Activated naive CD4-positive, alpha-beta T cell treated with anti-CD3 and anti-CD28 coated beads for 36 hours (primary cell): ENCODE measurements around the gene PSMG4. TPM values are rescaled to one million over a fixed set of nuclear protein-coding genes. Genes with fewer than 3 reads are reported as not detected.
"Not testable (repeated sequence)": the region's sequence is repeated elsewhere in the genome, so short reads cannot be mapped to it uniquely, and the experiment has no call there.

ENCODE experiments used
- CTCF ChIA-PET: fragments of 350-600 bp; sonication (Branson Sonifier 250); formaldehyde crosslinking; loops from one replicate; lab custom pipeline; 2021; ENCODE audit warnings: antibody characterized with exemption; lab: Charles Lee
- DNase-seq: peaks from one replicate; pipeline ENCODE4 v3.0.0-alpha.2; 2020
- H3K27ac Mint-ChIP-seq: one replicate; pipeline ENCODE4 v1.8.0; 2021; ENCODE audit warnings: mild to moderate bottlenecking, mixed read lengths
- H3K27me3 Mint-ChIP-seq: one replicate; pipeline ENCODE4 v1.8.0; 2021; ENCODE audit warnings: low read depth, mixed read lengths
- H3K36me3 Mint-ChIP-seq: one replicate; pipeline ENCODE4 v1.8.0; 2021; ENCODE audit warnings: low read depth, mixed read lengths
- H3K4me1 Mint-ChIP-seq: one replicate; pipeline ENCODE4 v1.8.0; 2021; ENCODE audit warnings: low read depth, mixed read lengths
- H3K4me3 Mint-ChIP-seq: one replicate; pipeline ENCODE4 v1.8.0; 2021; ENCODE audit warnings: mild to moderate bottlenecking, moderate library complexity, mixed read lengths
- H3K9me3 Mint-ChIP-seq: one replicate; pipeline ENCODE4 v1.8.0; 2021; ENCODE audit warnings: mixed read lengths
- intact Hi-C: fragments of 100-400 bp; cut with micrococcal nuclease; formaldehyde crosslinking; loops from one replicate; pipeline ENCODE4 v1.15.1; 2023
- total RNA-seq, 2 experiments: library from RNA; stranded (reverse); gene quantifications; one replicate each; pipeline ENCODE4 v1.2.3, GENCODE V29; 2021

Gene PSMG4
- total RNA-seq, 2 experiments from 2014 or later, result 23.9 to 26.2 TPM

GRCh38 chr6:3244832-3245161 lies 13.9 kb upstream of the PSMG4 start:
- H3K27me3 Mint-ChIP-seq, result peaks cover 24% of the 10 kb centered on the region
- H3K27ac Mint-ChIP-seq, H3K4me3 Mint-ChIP-seq, DNase-seq, H3K36me3 Mint-ChIP-seq, H3K4me1 Mint-ChIP-seq, H3K9me3 Mint-ChIP-seq, intact Hi-C loops: not testable (repeated sequence)
- CTCF ChIA-PET, result interaction anchor here (0.7 to 0.8 kb wide), 2 partner anchors 15 to 187 kb away, joined by 3 read pairs; no protein-coding TSS in a partner anchor

GRCh38 chr6:3245216-3245615 lies 13.5 kb upstream of the PSMG4 start:
- no peak overlapping the region for H3K4me3 Mint-ChIP-seq
- no peak for DNase-seq
- no peaks in the 10 kb centered on the region for H3K36me3 Mint-ChIP-seq
- CTCF ChIA-PET, result interaction anchor here (0.7 to 0.8 kb wide), 2 partner anchors 16 to 186 kb away, joined by 3 read pairs; no protein-coding TSS in a partner anchor
- H3K27ac Mint-ChIP-seq, result no peak overlapping the region
- peaks cover 22% of the 10 kb centered on the region for H3K27me3 Mint-ChIP-seq
- intact Hi-C loops, result no loop called here
- no peaks in the 10 kb centered on the region for H3K4me1 Mint-ChIP-seq
- H3K9me3 Mint-ChIP-seq, result no peaks in the 10 kb centered on the region

- Mint-ChIP-seq H3K27me3 (peaks cover 24% of the 10 kb centered on the region), H3K9me3 (no peaks in the 10 kb centered on the region), H3K36me3 (no peaks in the 10 kb centered on the region), H3K27ac (no peak overlapping the region), H3K4me1 (peaks cover 5% of the 10 kb centered on the region), H3K4me3 (no peak overlapping the region)
- intact Hi-C loops, result no loop called here
- CTCF ChIA-PET, result interaction anchor here (0.6 to 1.7 kb wide), 8 partner anchors 9 to 257 kb away, joined by 3 to 6 read pairs (median 4); no protein-coding TSS in a partner anchor
- DNase-seq, result no peak
Observed at GRCh38 chr6:3247255-3248146, 11.2 kb upstream of the PSMG4 start.

GRCh38 chr6:3249821-3250220 lies 8.9 kb upstream of the PSMG4 start:
- Mint-ChIP-seq H3K4me3 (no peak overlapping the region), H3K27me3 (peaks cover 19% of the 10 kb centered on the region), H3K27ac (no peak overlapping the region), H3K4me1 (peaks cover 5% of the 10 kb centered on the region), H3K36me3 (no peaks in the 10 kb centered on the region), H3K9me3 (peaks cover 2% of the 10 kb centered on the region)
- DNase-seq, result no peak
- CTCF ChIA-PET, result interaction anchor here (1.4 to 4.2 kb wide), 5 partner anchors 12 to 142 kb away, joined by 6 to 40 read pairs (median 10); no protein-coding TSS in a partner anchor
- intact Hi-C loops, result no loop called here

- DNase-seq, result no peak
- Mint-ChIP-seq H3K36me3 (no peaks in the 10 kb centered on the region), H3K4me3 (no peak overlapping the region), H3K27me3 (peaks cover 18% of the 10 kb centered on the region), H3K27ac (no peak overlapping the region), H3K4me1 (peaks cover 5% of the 10 kb centered on the region), H3K9me3 (peaks cover 2% of the 10 kb centered on the region)
- intact Hi-C loops, result no loop called here
- CTCF ChIA-PET, result interaction anchor here (1.1 to 4.2 kb wide), 10 partner anchors 11 to 149 kb away, joined by 3 to 40 read pairs (median 6); no protein-coding TSS in a partner anchor
Observed at GRCh38 chr6:3250231-3250675, 8.5 kb upstream of the PSMG4 start.

GRCh38 chr6:3251462-3252314 lies 7.1 kb upstream of the PSMG4 start:
- no peak overlapping the region for H3K27ac Mint-ChIP-seq
- CTCF ChIA-PET, result interaction anchor here (0.6 to 4.2 kb wide), 32 partner anchors 10 to 585 kb away, joined by 3 to 40 read pairs (median 6); no protein-coding TSS in a partner anchor

GRCh38 chr6:3252369-3252768 lies 6.4 kb upstream of the PSMG4 start:
- intact Hi-C loops, result no loop called here
- no peak overlapping the region for H3K27ac Mint-ChIP-seq
- peaks cover 5% of the 10 kb centered on the region for H3K4me1 Mint-ChIP-seq
- H3K9me3 Mint-ChIP-seq, result peaks cover 2% of the 10 kb centered on the region
- peaks cover 15% of the 10 kb centered on the region for H3K27me3 Mint-ChIP-seq
- no peak overlapping the region for H3K4me3 Mint-ChIP-seq
- no peak for DNase-seq
- CTCF ChIA-PET, result interaction anchor here (0.6 to 4.2 kb wide), 19 partner anchors 9 to 586 kb away, joined by 3 to 40 read pairs (median 6); no protein-coding TSS in a partner anchor
- no peaks in the 10 kb centered on the region for H3K36me3 Mint-ChIP-seq

More at GRCh38 chr6:3251462-3252314, 7.1 kb upstream of the PSMG4 start:
- no peak overlapping the region for H3K4me3 Mint-ChIP-seq
- peaks cover 5% of the 10 kb centered on the region for H3K4me1 Mint-ChIP-seq
- H3K27me3 Mint-ChIP-seq, result peaks cover 15% of the 10 kb centered on the region
- peaks cover 2% of the 10 kb centered on the region for H3K9me3 Mint-ChIP-seq
- DNase-seq, result peak; percentile 88
- no peaks in the 10 kb centered on the region for H3K36me3 Mint-ChIP-seq
- intact Hi-C loops, result loop anchor here (1.0 kb wide), 2 partner anchors 42 to 125 kb away; no protein-coding TSS in a partner anchor

GRCh38 chr6:3252861-3253596 lies 5.7 kb upstream of the PSMG4 start:
- Mint-ChIP-seq H3K27ac (no peak overlapping the region), H3K36me3 (no peaks in the 10 kb centered on the region), H3K4me1 (peaks cover 5% of the 10 kb centered on the region), H3K9me3 (peaks cover 2% of the 10 kb centered on the region), H3K27me3 (peaks cover 13% of the 10 kb centered on the region), H3K4me3 (no peak overlapping the region)
- intact Hi-C loops, result no loop called here
- no peak for DNase-seq
- CTCF ChIA-PET, result interaction anchor here (1.0 to 4.2 kb wide), 8 partner anchors 8 to 130 kb away, joined by 3 to 40 read pairs (median 16); no protein-coding TSS in a partner anchor

- Mint-ChIP-seq H3K4me3 (no peak overlapping the region), H3K27ac (no peak overlapping the region), H3K9me3 (peaks cover 2% of the 10 kb centered on the region), H3K4me1 (peaks cover 5% of the 10 kb centered on the region), H3K27me3 (peaks cover 10% of the 10 kb centered on the region), H3K36me3 (no peaks in the 10 kb centered on the region)
- intact Hi-C loops, result no loop called here
- no peak for DNase-seq
- CTCF ChIA-PET, result interaction anchor here (1.1 to 4.2 kb wide), 4 partner anchors 8 to 129 kb away, joined by 3 to 40 read pairs (median 4); no protein-coding TSS in a partner anchor
Observed at GRCh38 chr6:3253597-3253961, 5.2 kb upstream of the PSMG4 start.

GRCh38 chr6:3258201-3258600 lies 546 bp upstream of the PSMG4 start:
- Mint-ChIP-seq H3K36me3 (peaks cover 11% of the 10 kb centered on the region), H3K27me3 (no peaks in the 10 kb centered on the region), H3K4me3 (peak overlapping the region; percentile 66), H3K27ac (no peak overlapping the region), H3K4me1 (peaks cover 29% of the 10 kb centered on the region), H3K9me3 (peaks cover 2% of the 10 kb centered on the region)
- CTCF ChIA-PET, result interaction anchor here (0.6 to 1.4 kb wide), 2 partner anchors 150 to 755 kb away, joined by 3 read pairs; no protein-coding TSS in a partner anchor
- intact Hi-C loops, result loop anchor here (1.0 to 2.0 kb wide), 7 partner anchors 49 to 493 kb away; partner anchors contain the start of genes BPHL, NQO2, RIPK1 and WRNIP1
- no peak for DNase-seq

GRCh38 chr6:3259491-3259958 lies 778 bp downstream of the PSMG4 start:
- DNase-seq, result peak; percentile 49
- intact Hi-C loops, result loop anchor here (2.0 kb wide), 3 partner anchors 133 to 261 kb away; partner anchors contain the start of genes NQO2 and RIPK1
- Mint-ChIP-seq H3K36me3 (peaks cover 15% of the 10 kb centered on the region), H3K27ac (peak overlapping the region; percentile 87), H3K4me1 (peaks cover 39% of the 10 kb centered on the region), H3K9me3 (no peaks in the 10 kb centered on the region), H3K4me3 (peak overlapping the region; percentile 94), H3K27me3 (no peaks in the 10 kb centered on the region)
- CTCF ChIA-PET, result interaction anchor here (0.6 to 5.1 kb wide), 7 partner anchors 8 to 158 kb away, joined by 3 to 40 read pairs (median 4); no protein-coding TSS in a partner anchor
